DLD1 (cell line): Measurements from ENCODE around the gene NFX1.
"Not testable (repeated sequence)": the region's sequence is repeated elsewhere in the genome, so short reads cannot be mapped to it uniquely, and the experiment has no call there.

Source experiments
- in situ Hi-C: cut with HindIII; loops from 2 replicates; pipeline ENCODE4 v1.10.0; 2017; ENCODE audit warnings: low sequenced_read_pairs

The NFX1 gene

GRCh38 chr9:33306037-33306436 is 15.7 kb downstream of the NFX1 start:
- in situ Hi-C loops: no loop called here

GRCh38 chr9:33307067-33307466 is 16.8 kb downstream of the NFX1 start:
- in situ Hi-C loops: no loop called here

- in situ Hi-C loops: no loop called here
Measured at GRCh38 chr9:33309903-33310302, 19.6 kb downstream of the NFX1 start.

GRCh38 chr9:33310748-33311147 is 20.4 kb downstream of the NFX1 start:
- in situ Hi-C loops: no loop called here

GRCh38 chr9:33311953-33312352 is 21.6 kb downstream of the NFX1 start:
- in situ Hi-C loops: no loop called here

GRCh38 chr9:33315371-33315770 is 25.1 kb downstream of the NFX1 start:
- in situ Hi-C loops: no loop called here

GRCh38 chr9:33317136-33317535 is 26.8 kb downstream of the NFX1 start:
- in situ Hi-C loops: not testable (repeated sequence)

GRCh38 chr9:33318225-33318624 is 27.9 kb downstream of the NFX1 start:
- in situ Hi-C loops: no loop called here

GRCh38 chr9:33318781-33319180 is 28.5 kb downstream of the NFX1 start:
- in situ Hi-C loops: no loop called here

- in situ Hi-C loops: no loop called here
Measured at GRCh38 chr9:33320230-33320567, 29.9 kb downstream of the NFX1 start.

- in situ Hi-C loops: no loop called here
Measured at GRCh38 chr9:33320568-33321261, 30.4 kb downstream of the NFX1 start.

GRCh38 chr9:33329117-33329563 is 38.8 kb downstream of the NFX1 start:
- in situ Hi-C loops: no loop called here

GRCh38 chr9:33329979-33330378 is 39.7 kb downstream of the NFX1 start:
- in situ Hi-C loops: no loop called here

GRCh38 chr9:33331377-33331891 is 41.1 kb downstream of the NFX1 start:
- in situ Hi-C loops: no loop called here

GRCh38 chr9:33332011-33332410 is 41.7 kb downstream of the NFX1 start:
- in situ Hi-C loops: no loop called here

GRCh38 chr9:33332956-33333355 is 42.6 kb downstream of the NFX1 start:
- in situ Hi-C loops: not testable (repeated sequence)

GRCh38 chr9:33340186-33340585 is 49.9 kb downstream of the NFX1 start:
- in situ Hi-C loops: no loop called here

GRCh38 chr9:33341182-33341581 is 50.9 kb downstream of the NFX1 start:
- in situ Hi-C loops: no loop called here

GRCh38 chr9:33344145-33344544 is 53.8 kb downstream of the NFX1 start:
- in situ Hi-C loops: no loop called here

- in situ Hi-C loops: no loop called here
Measured at GRCh38 chr9:33346564-33346963, 56.2 kb downstream of the NFX1 start.

- in situ Hi-C loops: no loop called here
Measured at GRCh38 chr9:33348998-33349397, 58.7 kb downstream of the NFX1 start.

- in situ Hi-C loops: no loop called here
Measured at GRCh38 chr9:33349743-33350142, 59.4 kb downstream of the NFX1 start.

- in situ Hi-C loops: no loop called here
Measured at GRCh38 chr9:33350310-33350709, 60.0 kb downstream of the NFX1 start.
